Tibial nerve (tissue), 4 donors: ENCODE results near the gene LPAR4. TPM values are rescaled to one million over a fixed set of nuclear protein-coding genes. Genes with fewer than 3 reads are reported as not detected.
"Not testable (repeated sequence)": the region's sequence is repeated elsewhere in the genome, so short reads cannot be mapped to it uniquely, and the experiment has no call there.

Source experiments
- DNase-seq, 2 donors: peaks; one replicate each; pipeline ENCODE4 v3.0.0-alpha.2; 2019; ENCODE audit warnings: low spot score in 2 of 2
- H3K27ac ChIP-seq, 4 donors: fragments of 200-600 bp; sonication (generic) in 3 of 4; one replicate each; pipeline ENCODE4 v1.5.1; 2017 to 2019; ENCODE audit warnings: mild to moderate bottlenecking in 1 of 4
- H3K27me3 ChIP-seq, 2 donors: fragments of 200-600 bp; sonication (generic) in 1 of 2; one replicate each; pipeline versions ENCODE4 v1.5.1 to v1.6.0; 2017 to 2019
- H3K36me3 ChIP-seq, 3 donors: fragments of 200-600 bp; sonication (generic); one replicate each; pipeline ENCODE4 v1.5.1; 2018 to 2019
- H3K4me1 ChIP-seq, 4 donors: fragments of 200-600 bp; sonication (generic) in 3 of 4; one replicate each; pipeline ENCODE4 v1.5.1; 2017 to 2019
- H3K4me3 ChIP-seq, 4 donors: fragments of 200-600 bp; sonication (generic) in 3 of 4; one replicate each; pipeline ENCODE4 v1.5.1; 2017 to 2019; ENCODE audit warnings: mild to moderate bottlenecking in 1 of 4, moderate library complexity in 1 of 4
- H3K9me3 ChIP-seq, 4 donors: fragments of 200-600 bp; sonication (generic) in 3 of 4; one replicate each; pipeline ENCODE4 v1.5.1; 2017 to 2019
- CTCF ChIP-seq, 5 experiments: fragments of 200-600 bp in 3 of 5; fragments of 450-650 bp in 2 of 5; sonication (generic) in 3 of 5; IDR thresholded peaks; one replicate each; pipeline ENCODE4 v1.5.1; 2016 to 2019; ENCODE audit warnings: antibody characterized with exemption in 5 of 5, mild to moderate bottlenecking in 3 of 5, moderate library complexity in 2 of 5
- EP300 ChIP-seq, 2 donors: sonication (generic); formaldehyde crosslinking; IDR thresholded peaks; one replicate each; pipeline ENCODE4 v1.6.1; 2017; ENCODE audit warnings: antibody characterized with exemption in 2 of 2, mild to moderate bottlenecking in 1 of 2
- POLR2A ChIP-seq, 2 donors: fragments of 450-650 bp; IDR thresholded peaks; one replicate each; pipeline ENCODE4 v1.6.1; 2017; ENCODE audit warnings: antibody characterized with exemption in 2 of 2, mild to moderate bottlenecking in 2 of 2, moderate library complexity in 2 of 2
- WGBS, 2 donors: methylation state at CpG; one replicate each; pipeline ENCODE4 v1.1.5; 2018; 5-methylcytosine and 5-hydroxymethylcytosine counted together
- total RNA-seq, 4 donors: library from RNA; depleted of rRNA; stranded (reverse); fragments of >200 nt; gene quantifications; one replicate each; pipeline ENCODE4 v1.1.0, GENCODE V29; 2016

Gene LPAR4
- total RNA-seq, 4 donors from 2014 or later: 0.20 to 1.5 (median 0.63) TPM; not detected in 1

GRCh38 chrX:78796916-78797315 is 49.4 kb downstream of the LPAR4 start:
- H3K27ac ChIP-seq: no peak overlapping the region
- no peaks in the 10 kb centered on the region for H3K4me1 ChIP-seq
- WGBS, 2 donors: 67 to 85% methylated on average over 1 of the region's 1 CpG
- no peak overlapping the region for H3K4me3 ChIP-seq
- no peaks in the 10 kb centered on the region for H3K9me3 ChIP-seq
- H3K27me3 ChIP-seq: no peaks in the 10 kb centered on the region
- H3K36me3 ChIP-seq: no peaks in the 10 kb centered on the region
- no peak for TF ChIP-seq POLR2A (IDR thresholded peaks at IDR 0.05)
- no peak for TF ChIP-seq EP300 (IDR thresholded peaks at IDR 0.05)
- no peak for DNase-seq

DNA sequence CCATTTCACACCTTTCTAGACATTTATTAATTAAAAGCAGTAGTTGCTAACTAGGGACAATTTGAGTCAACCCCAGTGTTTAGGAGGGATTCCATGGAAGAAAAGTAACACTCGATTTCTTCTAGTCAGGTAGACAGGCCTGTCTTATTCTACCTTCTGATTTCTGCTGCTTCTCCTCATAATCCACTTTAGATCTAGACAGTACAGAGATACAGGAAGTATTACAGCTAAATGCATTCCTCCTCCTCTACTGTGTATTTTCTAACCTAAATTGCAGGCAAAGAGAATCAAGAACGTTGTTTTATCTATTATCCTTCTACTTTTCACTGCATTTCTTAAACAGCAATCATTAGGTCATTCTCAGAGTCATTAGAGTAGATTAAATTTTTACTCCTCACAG is 52.6 kb downstream of the LPAR4 start:
- 54 to 60% methylated on average over 2 of the region's 2 CpGs for WGBS, 2 donors
- no peaks in the 10 kb centered on the region for H3K9me3 ChIP-seq

GRCh38 chrX:78800694-78801093 is 53.2 kb downstream of the LPAR4 start:
- H3K27me3 ChIP-seq: no peaks in the 10 kb centered on the region
- no peaks in the 10 kb centered on the region for H3K9me3 ChIP-seq
- H3K27ac ChIP-seq: no peak overlapping the region
- TF ChIP-seq POLR2A (IDR thresholded peaks at IDR 0.05): no peak
- TF ChIP-seq CTCF (IDR thresholded peaks at IDR 0.05): no peak
- TF ChIP-seq EP300 (IDR thresholded peaks at IDR 0.05): no peak
- DNase-seq: no peak
- no peak overlapping the region for H3K4me3 ChIP-seq
- no peaks in the 10 kb centered on the region for H3K4me1 ChIP-seq
- no peaks in the 10 kb centered on the region for H3K36me3 ChIP-seq

More for the DNA sequence above, 52.6 kb downstream of the LPAR4 start:
- H3K4me1 ChIP-seq: no peaks in the 10 kb centered on the region
- no peaks in the 10 kb centered on the region for H3K36me3 ChIP-seq
- no peak for TF ChIP-seq EP300 (IDR thresholded peaks at IDR 0.05)
- no peak for TF ChIP-seq POLR2A (IDR thresholded peaks at IDR 0.05)
- no peak for TF ChIP-seq CTCF (IDR thresholded peaks at IDR 0.05)
- no peak overlapping the region for H3K27ac ChIP-seq
- no peak overlapping the region for H3K4me3 ChIP-seq
- no peaks in the 10 kb centered on the region for H3K27me3 ChIP-seq
- no peak for DNase-seq

DNA sequence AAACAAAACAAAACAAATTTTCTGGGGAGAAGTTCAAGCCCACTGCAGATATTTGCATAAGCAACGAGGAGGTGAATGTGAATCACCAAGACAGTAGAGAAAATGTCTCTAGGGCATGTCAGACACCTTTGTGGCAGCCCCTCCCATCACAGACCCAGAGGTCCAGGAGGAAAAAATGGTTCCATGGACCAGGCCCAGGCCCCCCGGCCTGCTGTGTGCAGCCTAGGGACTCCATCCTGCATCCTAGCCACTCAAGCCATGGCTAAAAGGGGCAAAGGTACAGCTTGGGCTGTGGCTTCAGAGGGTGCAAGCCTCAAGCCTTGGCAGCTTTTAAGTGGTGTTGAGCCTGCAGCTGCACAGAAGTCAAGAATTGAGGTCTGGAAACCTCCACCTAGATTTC is 54.0 kb downstream of the LPAR4 start:
- no peak for DNase-seq
- Histone ChIP-seq H3K27me3 (no peaks in the 10 kb centered on the region), H3K9me3 (no peaks in the 10 kb centered on the region), H3K36me3 (no peaks in the 10 kb centered on the region), H3K4me3 (no peak overlapping the region), H3K4me1 (no peaks in the 10 kb centered on the region), H3K27ac (no peak overlapping the region)
- TF ChIP-seq CTCF (IDR thresholded peaks at IDR 0.05) (no peak), POLR2A (IDR thresholded peaks at IDR 0.05) (no peak), EP300 (IDR thresholded peaks at IDR 0.05) (no peak)
- WGBS, 2 donors: 71 to 90% methylated on average over 2 of the region's 2 CpGs

GRCh38 chrX:78802526-78802925 is 55.0 kb downstream of the LPAR4 start:
- DNase-seq, H3K27ac ChIP-seq, H3K27me3 ChIP-seq, H3K4me1 ChIP-seq, H3K9me3 ChIP-seq, H3K36me3 ChIP-seq, H3K4me3 ChIP-seq: not testable (repeated sequence)
- WGBS, 2 donors: 71 to 77% methylated on average over 3 of the region's 3 CpGs

Other genes starting within 250 kb of the LPAR4 start
- under 1 TPM in 2 of 4 donors, not detected in 2; 0.21 to 0.59 TPM for gene RTL3, start 88.4 kb upstream of the LPAR4 start, total RNA-seq
- under 1 TPM in 2 of 4 donors, not detected in 2; 0.22 to 0.42 TPM for gene P2RY10, start 197.7 kb downstream of the LPAR4 start, total RNA-seq